GM12872 (cell line): ENCODE measurements around the gene LCT.

Experiments used
- CTCF ChIP-seq: IDR thresholded peaks from 3 replicates; pipeline ENCODE4 v1.5.1; 2011; ENCODE audit warnings: low read depth, mild to moderate bottlenecking, low read length, moderate library complexity; ENCODE audit not compliant: insufficient read depth

Gene LCT

GRCh38 chr2:135755573-135755972, 81.4 kb downstream of the LCT start:
- TF ChIP-seq CTCF = no peak

- TF ChIP-seq CTCF = no peak
Observed at GRCh38 chr2:135745545-135745944, 91.4 kb downstream of the LCT start.

GRCh38 chr2:135744760-135745314, 92.1 kb downstream of the LCT start:
- TF ChIP-seq CTCF = peak; percentile 40; the same call in 2 of the 3 replicates

- no peak for TF ChIP-seq CTCF
Observed at GRCh38 chr2:135743860-135744259, 93.1 kb downstream of the LCT start.

GRCh38 chr2:135742325-135742757, 94.6 kb downstream of the LCT start:
- no peak for TF ChIP-seq CTCF

GRCh38 chr2:135741395-135742324, 95.3 kb downstream of the LCT start, which contains the start of gene UBXN4:
TSS of gene UBXN4 (plus strand) at chr2:135741855. CDS start at chr2:135741930, 75 bp downstream.
- TF ChIP-seq CTCF = peak; percentile 68

- TF ChIP-seq CTCF = no peak
Observed at GRCh38 chr2:135741043-135741394, 96.0 kb downstream of the LCT start.
